K562 (cell line): ENCODE measurements around the gene OR10T2. TPM values are rescaled to one million over a fixed set of nuclear protein-coding genes. Genes with fewer than 3 reads are reported as not detected.

Experiments used
- ATAC-seq: fragments of 200-7000 bp; cut with Tn5 transposase; 3 replicates; pipeline ENCODE4 v1.9.1; 2020; ENCODE audit warnings: moderate library complexity
- Bru-seq: library from RNA; stranded (reverse); fragments of 400-500 nt; gene quantifications from one replicate; lab custom pipeline; 2021; lab: Mats Ljungman, UMichigan
- BruChase-seq, 2 experiments: library from RNA; stranded (reverse); fragments of 400-500 nt; gene quantifications; one replicate each; lab custom pipeline; 2021; lab: Mats Ljungman, UMichigan
- BruUV-seq: library from RNA; stranded (reverse); fragments of 400-500 nt; replicated peaks from 2 replicates; lab custom pipeline; 2021; lab: Mats Ljungman, UMichigan
- CTCF ChIA-PET: fragments of 300-600 bp; formaldehyde crosslinking; extraction: SDS; loops from one replicate; lab custom pipeline; 2021; ENCODE audit warnings: low intra/inter-chr PET ratio; lab: Yijun Ruan, JAX
- POLR2A ChIA-PET: fragments of 300-600, 350-650 bp; sonication (Branson Sonifier 250); formaldehyde crosslinking; extraction: SDS; loops from one replicate; lab custom pipeline; 2021; ENCODE audit warnings: antibody characterized with exemption, inconsistent platforms; lab: Yijun Ruan, JAX
- DNase-seq, 4 experiments: peaks; one replicate each; pipeline versions ENCODE4 v3.0.0 to v3.0.0-alpha.2; 2011 to 2018; ENCODE audit warnings: low spot score in 3 of 4, mixed read lengths in 3 of 4; ENCODE audit errors: extremely low read depth in 1 of 4
- FAIRE-seq: peaks from 2 replicates; lab custom pipeline; 2011; peaks lifted over from hg19 to GRCh38; lab: Jason Lieb, UNC
- H2AFZ ChIP-seq: 2 replicates; pipeline ENCODE4 v1.6.0; 2011; ENCODE audit warnings: low read depth, low read length, control low read depth, inconsistent platforms
- H3K27ac ChIP-seq: fragments of 200-600 bp; 3 replicates; pipeline ENCODE4 v1.8.0; 2011; ENCODE audit warnings: low read depth, mild to moderate bottlenecking, control low read depth, inconsistent platforms, low read length, moderate library complexity, mixed read lengths; ENCODE audit errors: extremely low read depth
- H3K27me3 ChIP-seq, 2 experiments: fragments of 300-600 bp in 1 of 2; 2 replicates in 1 of 2; 3 replicates in 1 of 2; pipeline versions ENCODE4 v1.6.0 to v1.8.0; 2011; ENCODE audit warnings: inconsistent platforms in 2 of 2, low read length in 2 of 2, mild to moderate bottlenecking in 1 of 2, mixed read lengths in 1 of 2, moderate library complexity in 1 of 2; ENCODE audit not compliant: control insufficient read depth in 2 of 2, insufficient read depth in 2 of 2
- H3K36me3 ChIP-seq: fragments of 300-600 bp; 3 replicates; pipeline ENCODE4 v1.8.0; 2011; ENCODE audit warnings: mild to moderate bottlenecking, low read length, inconsistent platforms; ENCODE audit not compliant: control insufficient read depth, insufficient read depth
- H3K4me1 ChIP-seq, 2 experiments: fragments of 200-600 bp in 1 of 2; replicated peaks in 1 of 2; 2 replicates in 1 of 2; 3 replicates in 1 of 2; pipeline versions ENCODE4 v1.5.1 to v1.8.0; 2011; ENCODE audit warnings: inconsistent platforms in 2 of 2, low read length in 2 of 2, mild to moderate bottlenecking in 1 of 2, mixed read lengths in 1 of 2, moderate library complexity in 1 of 2; ENCODE audit not compliant: control insufficient read depth in 2 of 2, insufficient read depth in 2 of 2
- H3K4me2 ChIP-seq: 2 replicates; pipeline ENCODE4 v1.6.1; 2011; ENCODE audit warnings: low read length, control low read depth, inconsistent platforms, mixed read lengths; ENCODE audit not compliant: insufficient read depth
- H3K4me3 ChIP-seq: fragments of 200-600 bp; sonication (generic), shearing (Covaris generic); 2 replicates; pipeline ENCODE4 v1.5.1; 2016; ENCODE audit warnings: control low read depth, inconsistent platforms
- H3K79me2 ChIP-seq: fragments of 200-600 bp; 3 replicates; pipeline ENCODE4 v1.8.0; 2011; ENCODE audit warnings: low read length, inconsistent platforms; ENCODE audit not compliant: control insufficient read depth, insufficient read depth
- H3K9ac ChIP-seq, 2 experiments: 2 replicates each; pipeline versions ENCODE4 v1.6.0 to v1.6.1; 2011; ENCODE audit warnings: low read depth in 2 of 2, low read length in 2 of 2, control low read depth in 1 of 2, inconsistent platforms in 1 of 2, mild to moderate bottlenecking in 1 of 2, mixed read lengths in 1 of 2; ENCODE audit not compliant: insufficient read depth in 1 of 2
- H3K9me1 ChIP-seq: one replicate; pipeline ENCODE4 v1.6.0; 2011; ENCODE audit warnings: inconsistent platforms, mild to moderate bottlenecking, low read length, moderate library complexity; ENCODE audit not compliant: control insufficient read depth, insufficient read depth
- H3K9me3 ChIP-seq: replicated peaks from 2 replicates; pipeline ENCODE4 v1.5.1; 2011; ENCODE audit warnings: low read depth, low read length, inconsistent platforms; ENCODE audit not compliant: control insufficient read depth, insufficient read depth
- H4K20me1 ChIP-seq: replicated peaks from 2 replicates; pipeline ENCODE4 v1.6.1; 2011; ENCODE audit warnings: low read length, inconsistent platforms, mixed read lengths; ENCODE audit not compliant: control insufficient read depth, insufficient read depth
- GATA2 ChIP-seq: sonication (generic); formaldehyde crosslinking; IDR thresholded peaks from 2 replicates; pipeline ENCODE4 v1.4.0; 2020; ENCODE audit warnings: mild to moderate bottlenecking, missing genetic modification reagents
- MAFF ChIP-seq: IDR thresholded peaks from 2 replicates; pipeline ENCODE4 v1.6.1; 2012; ENCODE audit warnings: low read length, improper control_type of control experiment
- NCOA2 ChIP-seq, 2 experiments: fragments of 450-650 bp; IDR thresholded peaks; 2 replicates each; pipeline ENCODE4 v1.6.1; 2018; ENCODE audit warnings: mild to moderate bottlenecking in 2 of 2, moderate library complexity in 1 of 2; ENCODE audit not compliant: partially characterized antibody in 2 of 2
- POLR2AphosphoS2 ChIP-seq: IDR thresholded peaks from 2 replicates; pipeline ENCODE4 v1.6.1; 2012; ENCODE audit warnings: low read length, improper control_type of control experiment
- PTRF ChIP-seq: fragments of 450-650 bp; IDR thresholded peaks from 2 replicates; pipeline ENCODE4 v1.6.1; 2016; ENCODE audit warnings: mild to moderate bottlenecking, missing genetic modification characterization, missing compliant biosample characterization
- ZNF165 ChIP-seq: fragments of 250-450 bp; sonication (Bioruptor Pico); IDR thresholded peaks from 2 replicates; pipeline ENCODE4 v1.4.0; 2020; ENCODE audit warnings: borderline replicate concordance
- ZNF384 ChIP-seq: IDR thresholded peaks from 2 replicates; pipeline ENCODE4 v1.6.1; 2012; ENCODE audit warnings: low read depth, low read length, improper control_type of control experiment
- WGBS: fragments of 100-300 bp; shearing (Covaris generic); methylation state at CpG from one replicate; pipeline ENCODE4 v1.1.6; 2016; ENCODE audit warnings: low coverage, mixed read lengths; ENCODE audit not compliant: insufficient coverage; ENCODE audit errors: missing lambda C conversion rate; 5-methylcytosine and 5-hydroxymethylcytosine counted together
- in situ Hi-C: fragments of 300-500 bp; cut with MboI; formaldehyde crosslinking; loops from 4 replicates; pipeline ENCODE4 v1.15.0; 2018; ENCODE audit warnings: inconsistent platforms, mixed read lengths
- intact Hi-C: fragments of 100-400 bp; cut with micrococcal nuclease; formaldehyde crosslinking; loops from 2 replicates; pipeline ENCODE4 v1.14.2; 2022
- long read RNA-seq, 3 experiments: library from polyadenylated mRNA in 2 of 3; library from RNA in 1 of 3; unstranded in 2 of 3; stranded (forward) in 1 of 3; transcript quantifications; one replicate each; pipeline ENCODE4 v2.0.0, GENCODE V29; 2019 to 2022
- polyA minus RNA-seq, 3 experiments: library from RNA; depleted of rRNA, polyadenylated mRNA; stranded (reverse); fragments of >200 nt; gene quantifications; 2 replicates each; pipeline ENCODE4 v1.2.3, GENCODE V29; 2011
- polyA plus RNA-seq, 8 experiments: library from polyadenylated mRNA; depleted of rRNA in 4 of 8; stranded (reverse) in 5 of 8; unstranded in 3 of 8; fragments of >200 nt; fragmentation: Nextera tagmentation in 2 of 8; fragmentation: Illumina TruSeq in 1 of 8; extraction: Ambion mirVana in 2 of 8; extraction: Trizol in 1 of 8; gene quantifications; 2 replicates each; pipeline versions ENCODE4 v1.2.1 to v1.2.3, GENCODE V29; 2011 to 2014; ENCODE audit warnings: inconsistent platforms in 1 of 8, missing spikeins in 1 of 8
- total RNA-seq, 7 experiments: library from RNA; depleted of rRNA in 6 of 7; stranded (reverse); fragments of >200 nt in 6 of 7; fragmentation: Illumina TruSeq in 2 of 7; extraction: Trizol in 2 of 7; gene quantifications; 2 replicates each; pipeline versions ENCODE4 v1.2.1 to v1.2.3, GENCODE V29; 2011 to 2021; ENCODE audit warnings: low replicate concordance in 1 of 7
- TF ChIP-seq, protein P1 (sequence below): sonication (generic); formaldehyde crosslinking; IDR thresholded peaks from 2 replicates; pipeline ENCODE4 v1.8.0; 2022; ENCODE audit warnings: missing genetic modification reagents, mild to moderate bottlenecking, moderate library complexity, borderline replicate concordance
- TF ChIP-seq, protein P2 (sequence below): IDR thresholded peaks from 2 replicates; pipeline ENCODE4 v1.6.1; 2011; ENCODE audit warnings: borderline replicate concordance, low read depth, mild to moderate bottlenecking, moderate library complexity, low read length; ENCODE audit not compliant: insufficient read depth, poor library complexity, severe bottlenecking

OR10T2 gene, protein sequence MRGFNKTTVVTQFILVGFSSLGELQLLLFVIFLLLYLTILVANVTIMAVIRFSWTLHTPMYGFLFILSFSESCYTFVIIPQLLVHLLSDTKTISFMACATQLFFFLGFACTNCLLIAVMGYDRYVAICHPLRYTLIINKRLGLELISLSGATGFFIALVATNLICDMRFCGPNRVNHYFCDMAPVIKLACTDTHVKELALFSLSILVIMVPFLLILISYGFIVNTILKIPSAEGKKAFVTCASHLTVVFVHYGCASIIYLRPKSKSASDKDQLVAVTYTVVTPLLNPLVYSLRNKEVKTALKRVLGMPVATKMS
- total RNA-seq (2011; cell fraction: chromatin; rRNA removed; ENCODE audit: low replicate concordance) = not detected in 2 replicates
- total RNA-seq (2011; cell fraction: nucleolus; rRNA removed) = not detected in 2 replicates
- not detected in 2 replicates for total RNA-seq (2011; cell fraction: nucleoplasm; rRNA removed)
- total RNA-seq (2014; rRNA removed) (not detected in 2 replicates), total RNA-seq (2014; rRNA removed; fragmentation: Illumina TruSeq; extraction: Trizol) (not detected in 2 replicates), total RNA-seq (2015; rRNA removed; fragmentation: Illumina TruSeq; extraction: Trizol) (not detected in 2 replicates), total RNA-seq (2021) (not detected in 2 replicates), polyA plus RNA-seq (2011; rRNA removed) (not detected in 2 replicates), polyA plus RNA-seq (2014; fragmentation: Illumina TruSeq; extraction: Trizol) (not detected in 2 replicates), polyA plus RNA-seq (2014; fragmentation: Nextera tagmentation; extraction: Ambion mirVana) (not detected), polyA plus RNA-seq (2014; rRNA removed) (not detected in 2 replicates), polyA minus RNA-seq (2011; rRNA and poly(A)+ RNA removed) (not detected in 2 replicates), Bru-seq, nascent RNA (not detected), BruChase-seq, experiment 1, labeled RNA remaining after a 2-hour chase (not detected), BruChase-seq, experiment 2, labeled RNA remaining after a 6-hour chase (not detected)
- polyA plus RNA-seq (2011; cell fraction: cytosol; rRNA removed) = not detected in 2 replicates
- not detected in 2 replicates for polyA plus RNA-seq (2011; cell fraction: nucleus; rRNA removed)
- polyA plus RNA-seq (2012) = not detected in 2 replicates
- not detected in 2 replicates for polyA minus RNA-seq (2011; cell fraction: cytosol; rRNA and poly(A)+ RNA removed)
- polyA minus RNA-seq (2011; cell fraction: nucleus; rRNA and poly(A)+ RNA removed) = not detected in 2 replicates
- long read RNA-seq, experiment 1 = 0 reads
- long read RNA-seq, experiment 2 = 0 reads
- long read RNA-seq, experiment 3 = 0 reads

DNA sequence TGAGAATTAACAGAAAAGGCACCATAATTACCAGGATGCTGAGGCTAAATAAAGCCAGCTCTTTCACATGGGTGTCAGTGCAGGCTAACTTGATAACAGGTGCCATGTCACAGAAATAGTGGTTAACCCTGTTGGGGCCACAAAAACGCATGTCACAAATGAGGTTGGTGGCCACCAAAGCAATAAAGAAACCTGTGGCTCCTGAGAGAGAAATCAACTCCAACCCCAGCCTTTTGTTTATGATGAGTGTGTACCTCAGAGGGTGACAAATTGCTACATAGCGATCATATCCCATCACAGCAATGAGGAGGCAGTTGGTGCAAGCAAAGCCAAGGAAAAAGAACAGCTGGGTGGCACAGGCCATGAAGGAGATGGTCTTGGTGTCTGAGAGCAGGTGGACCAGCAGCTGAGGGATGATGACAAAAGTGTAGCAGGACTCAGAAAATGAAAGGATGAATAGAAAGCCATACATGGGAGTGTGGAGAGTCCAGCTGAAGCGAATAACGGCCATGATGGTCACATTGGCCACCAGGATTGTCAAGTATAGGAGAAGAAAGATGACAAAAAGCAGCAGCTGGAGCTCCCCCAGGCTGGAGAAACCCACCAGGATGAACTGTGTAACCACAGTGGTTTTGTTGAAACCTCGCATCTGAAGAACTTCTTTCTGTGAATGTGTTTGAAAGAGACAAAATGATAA, at the start of gene OR10T2:
OR10T2 (minus strand) TSS at position 649 of the 697 bp plus-strand sequence; CDS start at position 649, 0 bp downstream.
- CTCF ChIA-PET = no interaction called here
- H3K4me1 ChIP-seq = no peaks in the 10 kb centered on the region
- TF ChIP-seq ZNF384 = no peak
- no peak for TF ChIP-seq ZNF165
- TF ChIP-seq GATA2 = no peak
- TF ChIP-seq MAFF = no peak
- TF ChIP-seq, protein P1, sequence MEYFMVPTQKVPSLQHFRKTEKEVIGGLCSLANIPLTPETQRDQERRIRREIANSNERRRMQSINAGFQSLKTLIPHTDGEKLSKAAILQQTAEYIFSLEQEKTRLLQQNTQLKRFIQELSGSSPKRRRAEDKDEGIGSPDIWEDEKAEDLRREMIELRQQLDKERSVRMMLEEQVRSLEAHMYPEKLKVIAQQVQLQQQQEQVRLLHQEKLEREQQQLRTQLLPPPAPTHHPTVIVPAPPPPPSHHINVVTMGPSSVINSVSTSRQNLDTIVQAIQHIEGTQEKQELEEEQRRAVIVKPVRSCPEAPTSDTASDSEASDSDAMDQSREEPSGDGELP (CRISPR knock-in tag) = no peak
- TF ChIP-seq, protein P2, sequence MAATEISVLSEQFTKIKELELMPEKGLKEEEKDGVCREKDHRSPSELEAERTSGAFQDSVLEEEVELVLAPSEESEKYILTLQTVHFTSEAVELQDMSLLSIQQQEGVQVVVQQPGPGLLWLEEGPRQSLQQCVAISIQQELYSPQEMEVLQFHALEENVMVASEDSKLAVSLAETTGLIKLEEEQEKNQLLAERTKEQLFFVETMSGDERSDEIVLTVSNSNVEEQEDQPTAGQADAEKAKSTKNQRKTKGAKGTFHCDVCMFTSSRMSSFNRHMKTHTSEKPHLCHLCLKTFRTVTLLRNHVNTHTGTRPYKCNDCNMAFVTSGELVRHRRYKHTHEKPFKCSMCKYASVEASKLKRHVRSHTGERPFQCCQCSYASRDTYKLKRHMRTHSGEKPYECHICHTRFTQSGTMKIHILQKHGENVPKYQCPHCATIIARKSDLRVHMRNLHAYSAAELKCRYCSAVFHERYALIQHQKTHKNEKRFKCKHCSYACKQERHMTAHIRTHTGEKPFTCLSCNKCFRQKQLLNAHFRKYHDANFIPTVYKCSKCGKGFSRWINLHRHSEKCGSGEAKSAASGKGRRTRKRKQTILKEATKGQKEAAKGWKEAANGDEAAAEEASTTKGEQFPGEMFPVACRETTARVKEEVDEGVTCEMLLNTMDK = no peak
- no peak for TF ChIP-seq NCOA2 (IDR thresholded peaks at IDR 0.05; ENCODE audit: partially characterized antibody in 2 of 2)
- TF ChIP-seq POLR2AphosphoS2 = no peak
- no peak for TF ChIP-seq PTRF (tag)
- TF ChIP-seq, all 486 proteins: peak for 0
- in situ Hi-C loops = no loop called here
- Histone ChIP-seq H2AFZ (no peak within 1 kb of the TSS), H3K4me2 (no peak within 1 kb of the TSS), H3K27ac (no peak within 1 kb of the TSS), H3K36me3 (no peaks in the 10 kb centered on the region), H3K9me1 (no peaks in the 10 kb centered on the region), H3K27me3 (no peaks in the 10 kb centered on the region), H4K20me1 (no peaks in the 10 kb centered on the region), H3K79me2 (no peaks in the 10 kb centered on the region), H3K9ac (no peak within 1 kb of the TSS), H3K9me3 (no peaks in the 10 kb centered on the region), H3K4me3 (no peak within 1 kb of the TSS)
- ATAC-seq (no peak), FAIRE-seq (no peak), DNase-seq (no peak)
- WGBS = 0% methylated on average over 5 of the region's 5 CpGs
- POLR2A ChIA-PET = interaction anchor here (0.7 kb wide), 1 partner anchor 281 kb away, joined by 3 read pairs; no protein-coding TSS in a partner anchor
- intact Hi-C loops = no loop called here
- no TSS peak for BruUV-seq
